Neural cell (in vitro differentiated cells): Measurements from ENCODE around the gene KRTAP4-1. TPM values are rescaled to one million over a fixed set of nuclear protein-coding genes. Genes with fewer than 3 reads are reported as not detected.
"Not testable (repeated sequence)": the region's sequence is repeated elsewhere in the genome, so short reads cannot be mapped to it uniquely, and the experiment has no call there.

Experiments
- H2AFZ ChIP-seq: fragments of 200-600, 300-800 bp; sonication (generic), shearing (Covaris generic); 2 replicates; pipeline ENCODE4 v1.6.0; 2014; ENCODE audit warnings: low read depth, mild to moderate bottlenecking, antibody characterized with exemption, low read length, moderate library complexity
- H3F3A ChIP-seq: fragments of 200-600 bp; shearing (Covaris generic); 2 replicates; pipeline ENCODE4 v1.6.1; 2016; ENCODE audit warnings: mild to moderate bottlenecking, moderate library complexity, mixed read lengths, antibody characterized with exemption, low read length; ENCODE audit not compliant: insufficient read depth, poor library complexity, severe bottlenecking
- H3K27ac ChIP-seq: fragments of 200-600, 300-800 bp; sonication (generic), shearing (Covaris generic); 2 replicates; pipeline ENCODE4 v1.5.1; 2014; ENCODE audit warnings: mild to moderate bottlenecking, low read length, moderate library complexity
- H3K27me3 ChIP-seq: fragments of 300-800, 200-600 bp; sonication (generic), shearing (Covaris generic); 2 replicates; pipeline ENCODE4 v1.6.0; 2014; ENCODE audit warnings: mild to moderate bottlenecking, low read depth, low read length, moderate library complexity; ENCODE audit not compliant: insufficient read depth
- H3K36me3 ChIP-seq: fragments of 300-800, 200-600 bp; sonication (generic), shearing (Covaris generic); 2 replicates; pipeline ENCODE4 v1.5.1; 2014; ENCODE audit warnings: mild to moderate bottlenecking, antibody characterized with exemption, low read length, moderate library complexity; ENCODE audit not compliant: insufficient read depth
- H3K4me2 ChIP-seq: fragments of 300-800, 200-600 bp; sonication (generic), shearing (Covaris generic); 2 replicates; pipeline ENCODE4 v1.6.0; 2014; ENCODE audit warnings: mild to moderate bottlenecking, low read length
- H3K4me3 ChIP-seq: fragments of 300-800, 200-600 bp; sonication (generic), shearing (Covaris generic); 2 replicates; pipeline ENCODE4 v1.5.1; 2014; ENCODE audit warnings: mild to moderate bottlenecking, low read length, moderate library complexity
- H3K79me2 ChIP-seq: fragments of 200-600 bp; shearing (Covaris generic); replicated peaks from 2 replicates; pipeline ENCODE4 v1.6.0; 2014; ENCODE audit warnings: mild to moderate bottlenecking, low read length, moderate library complexity; ENCODE audit not compliant: insufficient read depth
- H3K9ac ChIP-seq: fragments of 300-800, 200-600 bp; sonication (generic), shearing (Covaris generic); 2 replicates; pipeline ENCODE4 v1.6.1; 2016; ENCODE audit warnings: mild to moderate bottlenecking, low read length, mixed read lengths
- H3K9me2 ChIP-seq: fragments of 200-600 bp; shearing (Covaris generic); 2 replicates; pipeline ENCODE4 v1.6.1; 2016; ENCODE audit warnings: mild to moderate bottlenecking, low read length, mixed read lengths; ENCODE audit not compliant: insufficient read depth
- H3K9me3 ChIP-seq: fragments of 200-600, 300-800 bp; sonication (generic), shearing (Covaris generic); 2 replicates; pipeline ENCODE4 v1.6.1; 2016; ENCODE audit warnings: mild to moderate bottlenecking, mixed run types, low read length, moderate library complexity, mixed read lengths
- H4K20me1 ChIP-seq: fragments of 200-600 bp; shearing (Covaris generic); 2 replicates; pipeline ENCODE4 v1.6.1; 2016; ENCODE audit warnings: mild to moderate bottlenecking, mixed run types; ENCODE audit not compliant: insufficient read depth
- EP300 ChIP-seq: fragments of 450-650 bp; conservative IDR thresholded peaks from 2 replicates; pipeline ENCODE4 v1.6.1; 2014; ENCODE audit warnings: antibody characterized with exemption, mild to moderate bottlenecking, moderate library complexity; ENCODE audit not compliant: poor library complexity, severe bottlenecking
- EZH2 ChIP-seq: fragments of 200-600, 300-800 bp; shearing (Covaris generic), sonication (generic); IDR thresholded peaks from 2 replicates; pipeline ENCODE4 v1.6.1; 2014; ENCODE audit warnings: antibody characterized with exemption, low read length, borderline replicate concordance, mild to moderate bottlenecking; ENCODE audit not compliant: insufficient read depth, poor library complexity, severe bottlenecking
- MXI1 ChIP-seq: fragments of 450-650 bp; conservative IDR thresholded peaks from 2 replicates; pipeline ENCODE4 v1.6.1; 2014; ENCODE audit warnings: antibody characterized with exemption, mild to moderate bottlenecking; ENCODE audit not compliant: poor library complexity, severe bottlenecking
- POLR2AphosphoS5 ChIP-seq: IDR thresholded peaks from 2 replicates; pipeline ENCODE4 v1.6.1; 2012
- RAD21 ChIP-seq: fragments of 450-650 bp; conservative IDR thresholded peaks from 2 replicates; pipeline ENCODE4 v1.6.1; 2014; ENCODE audit warnings: antibody characterized with exemption, mild to moderate bottlenecking, moderate library complexity
- SMC3 ChIP-seq: fragments of 450-650 bp; conservative IDR thresholded peaks from 2 replicates; pipeline ENCODE4 v1.6.1; 2014; ENCODE audit warnings: antibody characterized with exemption, mild to moderate bottlenecking, moderate library complexity; ENCODE audit not compliant: poor library complexity
- TAF1 ChIP-seq: IDR thresholded peaks from 2 replicates; pipeline ENCODE4 v1.6.1; 2012; ENCODE audit warnings: low read depth
- polyA plus RNA-seq: library from polyadenylated mRNA; depleted of rRNA; stranded (reverse); fragments of >200 nt; gene quantifications from 2 replicates; pipeline ENCODE4 v1.2.3, GENCODE V29; 2014
- TF ChIP-seq, protein P1 (sequence below): fragments of 450-650 bp; IDR thresholded peaks from 2 replicates; pipeline ENCODE4 v1.5.1; 2014; ENCODE audit warnings: antibody characterized with exemption, mild to moderate bottlenecking, moderate library complexity; ENCODE audit not compliant: poor library complexity, severe bottlenecking
- TF ChIP-seq, protein P2 (sequence below): IDR thresholded peaks from 2 replicates; pipeline ENCODE4 v1.6.1; 2012; ENCODE audit warnings: borderline replicate concordance

Gene KRTAP4-1
- polyA plus RNA-seq, 1 donor from 2014 or later: not detected

DNA sequence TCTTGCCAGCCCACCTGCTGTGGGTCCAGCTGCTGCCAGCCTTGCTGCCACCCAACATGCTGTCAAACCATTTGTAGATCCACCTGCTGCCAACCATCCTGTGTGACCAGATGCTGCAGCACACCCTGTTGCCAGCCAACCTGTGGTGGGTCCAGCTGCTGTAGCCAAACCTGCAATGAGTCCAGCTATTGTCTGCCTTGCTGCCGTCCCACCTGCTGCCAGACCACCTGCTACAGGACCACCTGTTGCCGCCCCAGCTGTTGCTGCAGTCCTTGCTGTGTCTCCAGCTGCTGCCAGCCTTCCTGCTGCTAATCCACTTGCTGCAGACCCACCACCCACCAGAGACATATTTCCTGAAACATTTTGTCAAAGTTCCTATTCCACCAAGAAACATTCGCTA lies 5.6 kb upstream of the KRTAP4-1 start:
- H3F3A ChIP-seq: no peaks in the 10 kb centered on the region

GRCh38 chr17:41189837-41190318 lies 5.2 kb upstream of the KRTAP4-1 start, which contains the start of gene KRTAP9-1:
Gene KRTAP9-1 (plus strand): TSS chr17:41189887. CDS start chr17:41189887, 0 bp downstream.
- H3K9me3 ChIP-seq, H3K9ac ChIP-seq, H3K79me2 ChIP-seq, H3F3A ChIP-seq, H2AFZ ChIP-seq, H3K4me2 ChIP-seq, H3K27me3 ChIP-seq, H3K36me3 ChIP-seq, H3K4me3 ChIP-seq, H4K20me1 ChIP-seq, H3K9me2 ChIP-seq, H3K27ac ChIP-seq: not testable (repeated sequence)

More for the DNA sequence above, 5.6 kb upstream of the KRTAP4-1 start:
- TF ChIP-seq TAF1 (no peak), EP300 (no peak), EZH2 (no peak), POLR2AphosphoS5 (no peak), SMC3 (no peak), RAD21 (no peak), MXI1 (no peak)
- TF ChIP-seq, protein P1, sequence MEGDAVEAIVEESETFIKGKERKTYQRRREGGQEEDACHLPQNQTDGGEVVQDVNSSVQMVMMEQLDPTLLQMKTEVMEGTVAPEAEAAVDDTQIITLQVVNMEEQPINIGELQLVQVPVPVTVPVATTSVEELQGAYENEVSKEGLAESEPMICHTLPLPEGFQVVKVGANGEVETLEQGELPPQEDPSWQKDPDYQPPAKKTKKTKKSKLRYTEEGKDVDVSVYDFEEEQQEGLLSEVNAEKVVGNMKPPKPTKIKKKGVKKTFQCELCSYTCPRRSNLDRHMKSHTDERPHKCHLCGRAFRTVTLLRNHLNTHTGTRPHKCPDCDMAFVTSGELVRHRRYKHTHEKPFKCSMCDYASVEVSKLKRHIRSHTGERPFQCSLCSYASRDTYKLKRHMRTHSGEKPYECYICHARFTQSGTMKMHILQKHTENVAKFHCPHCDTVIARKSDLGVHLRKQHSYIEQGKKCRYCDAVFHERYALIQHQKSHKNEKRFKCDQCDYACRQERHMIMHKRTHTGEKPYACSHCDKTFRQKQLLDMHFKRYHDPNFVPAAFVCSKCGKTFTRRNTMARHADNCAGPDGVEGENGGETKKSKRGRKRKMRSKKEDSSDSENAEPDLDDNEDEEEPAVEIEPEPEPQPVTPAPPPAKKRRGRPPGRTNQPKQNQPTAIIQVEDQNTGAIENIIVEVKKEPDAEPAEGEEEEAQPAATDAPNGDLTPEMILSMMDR: no peak
- H3K4me3 ChIP-seq: no peak overlapping the region
- no peaks in the 10 kb centered on the region for H4K20me1 ChIP-seq
- no peak overlapping the region for H3K4me2 ChIP-seq
- H3K9ac ChIP-seq: no peak overlapping the region
- no peak overlapping the region for H2AFZ ChIP-seq
- H3K27me3 ChIP-seq: no peaks in the 10 kb centered on the region
- H3K9me2 ChIP-seq: no peaks in the 10 kb centered on the region
- no peaks in the 10 kb centered on the region for H3K9me3 ChIP-seq
- H3K36me3 ChIP-seq: no peaks in the 10 kb centered on the region
- H3K27ac ChIP-seq: no peak overlapping the region
- H3K79me2 ChIP-seq: no peaks in the 10 kb centered on the region

- Histone ChIP-seq H2AFZ (no peak overlapping the region), H3K9ac (no peak overlapping the region)
Observed at GRCh38 chr17:41186872-41187271, 2.2 kb upstream of the KRTAP4-1 start.

More at GRCh38 chr17:41186872-41187271, 2.2 kb upstream of the KRTAP4-1 start:
- H4K20me1 ChIP-seq: no peaks in the 10 kb centered on the region
- no peaks in the 10 kb centered on the region for H3K9me2 ChIP-seq
- H3K36me3 ChIP-seq: no peaks in the 10 kb centered on the region
- no peaks in the 10 kb centered on the region for H3K79me2 ChIP-seq
- no peak overlapping the region for H3K4me2 ChIP-seq
- H3K27ac ChIP-seq: no peak overlapping the region
- no peaks in the 10 kb centered on the region for H3F3A ChIP-seq
- no peak overlapping the region for H3K4me3 ChIP-seq
- TF ChIP-seq RAD21: no peak
- TF ChIP-seq EZH2: no peak
- no peak for TF ChIP-seq SMC3
- TF ChIP-seq, protein P2, sequence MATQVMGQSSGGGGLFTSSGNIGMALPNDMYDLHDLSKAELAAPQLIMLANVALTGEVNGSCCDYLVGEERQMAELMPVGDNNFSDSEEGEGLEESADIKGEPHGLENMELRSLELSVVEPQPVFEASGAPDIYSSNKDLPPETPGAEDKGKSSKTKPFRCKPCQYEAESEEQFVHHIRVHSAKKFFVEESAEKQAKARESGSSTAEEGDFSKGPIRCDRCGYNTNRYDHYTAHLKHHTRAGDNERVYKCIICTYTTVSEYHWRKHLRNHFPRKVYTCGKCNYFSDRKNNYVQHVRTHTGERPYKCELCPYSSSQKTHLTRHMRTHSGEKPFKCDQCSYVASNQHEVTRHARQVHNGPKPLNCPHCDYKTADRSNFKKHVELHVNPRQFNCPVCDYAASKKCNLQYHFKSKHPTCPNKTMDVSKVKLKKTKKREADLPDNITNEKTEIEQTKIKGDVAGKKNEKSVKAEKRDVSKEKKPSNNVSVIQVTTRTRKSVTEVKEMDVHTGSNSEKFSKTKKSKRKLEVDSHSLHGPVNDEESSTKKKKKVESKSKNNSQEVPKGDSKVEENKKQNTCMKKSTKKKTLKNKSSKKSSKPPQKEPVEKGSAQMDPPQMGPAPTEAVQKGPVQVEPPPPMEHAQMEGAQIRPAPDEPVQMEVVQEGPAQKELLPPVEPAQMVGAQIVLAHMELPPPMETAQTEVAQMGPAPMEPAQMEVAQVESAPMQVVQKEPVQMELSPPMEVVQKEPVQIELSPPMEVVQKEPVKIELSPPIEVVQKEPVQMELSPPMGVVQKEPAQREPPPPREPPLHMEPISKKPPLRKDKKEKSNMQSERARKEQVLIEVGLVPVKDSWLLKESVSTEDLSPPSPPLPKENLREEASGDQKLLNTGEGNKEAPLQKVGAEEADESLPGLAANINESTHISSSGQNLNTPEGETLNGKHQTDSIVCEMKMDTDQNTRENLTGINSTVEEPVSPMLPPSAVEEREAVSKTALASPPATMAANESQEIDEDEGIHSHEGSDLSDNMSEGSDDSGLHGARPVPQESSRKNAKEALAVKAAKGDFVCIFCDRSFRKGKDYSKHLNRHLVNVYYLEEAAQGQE: no peak
- TF ChIP-seq EP300: no peak
- TF ChIP-seq POLR2AphosphoS5: no peak
- TF ChIP-seq, protein P1: no peak
- TF ChIP-seq MXI1: no peak
- no peak for TF ChIP-seq TAF1
- H3K9me3 ChIP-seq: no peaks in the 10 kb centered on the region
- no peaks in the 10 kb centered on the region for H3K27me3 ChIP-seq
